ENCODE data around the gene STARD5.

DNA sequence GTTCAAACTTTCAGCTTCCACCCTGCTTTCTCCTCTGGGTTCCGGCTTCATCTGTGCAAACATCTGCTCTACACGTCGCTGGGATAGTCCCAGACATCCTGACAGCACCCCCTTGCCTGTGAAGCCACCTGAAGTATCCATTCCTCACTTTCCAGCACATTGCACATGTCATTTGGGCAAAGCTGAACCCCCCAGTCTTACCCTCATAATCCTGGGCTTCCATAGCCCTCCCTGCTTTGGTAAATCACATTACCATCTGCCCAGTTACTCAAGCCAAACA, 42.5 kb downstream of the STARD5 start:
- TF ChIP-seq, protein P1, sequence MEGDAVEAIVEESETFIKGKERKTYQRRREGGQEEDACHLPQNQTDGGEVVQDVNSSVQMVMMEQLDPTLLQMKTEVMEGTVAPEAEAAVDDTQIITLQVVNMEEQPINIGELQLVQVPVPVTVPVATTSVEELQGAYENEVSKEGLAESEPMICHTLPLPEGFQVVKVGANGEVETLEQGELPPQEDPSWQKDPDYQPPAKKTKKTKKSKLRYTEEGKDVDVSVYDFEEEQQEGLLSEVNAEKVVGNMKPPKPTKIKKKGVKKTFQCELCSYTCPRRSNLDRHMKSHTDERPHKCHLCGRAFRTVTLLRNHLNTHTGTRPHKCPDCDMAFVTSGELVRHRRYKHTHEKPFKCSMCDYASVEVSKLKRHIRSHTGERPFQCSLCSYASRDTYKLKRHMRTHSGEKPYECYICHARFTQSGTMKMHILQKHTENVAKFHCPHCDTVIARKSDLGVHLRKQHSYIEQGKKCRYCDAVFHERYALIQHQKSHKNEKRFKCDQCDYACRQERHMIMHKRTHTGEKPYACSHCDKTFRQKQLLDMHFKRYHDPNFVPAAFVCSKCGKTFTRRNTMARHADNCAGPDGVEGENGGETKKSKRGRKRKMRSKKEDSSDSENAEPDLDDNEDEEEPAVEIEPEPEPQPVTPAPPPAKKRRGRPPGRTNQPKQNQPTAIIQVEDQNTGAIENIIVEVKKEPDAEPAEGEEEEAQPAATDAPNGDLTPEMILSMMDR (IDR thresholded peaks at IDR 0.05) = no peak
- TF ChIP-seq EP300 (IDR thresholded peaks at IDR 0.05; ENCODE audit: low read depth) = no peak
- TF ChIP-seq POLR2AphosphoS5 (IDR thresholded peaks at IDR 0.05) = no peak
- TF ChIP-seq POLR2A (IDR thresholded peaks at IDR 0.05) = no peak

All from transverse colon (tissue), 4 donors.